Fibroblast of villous mesenchyme (primary cell): ENCODE results near the gene GTF2H4. TPM values are rescaled to one million over a fixed set of nuclear protein-coding genes. Genes with fewer than 3 reads are reported as not detected.

Source experiments
- DNase-seq: peaks from one replicate; pipeline ENCODE4 v3.0.0-alpha.2; 2010; ENCODE audit warnings: low read depth
- H3K4me3 ChIP-seq: 2 replicates; pipeline ENCODE4 v1.5.1; 2011; ENCODE audit warnings: low read depth, mild to moderate bottlenecking, low read length
- total RNA-seq: library from RNA; depleted of rRNA; stranded (reverse); fragments of >200 nt; gene quantifications from 2 replicates; pipeline ENCODE4 v1.2.3, GENCODE V29; 2012
- TF ChIP-seq, protein P1 (sequence below): IDR thresholded peaks from 2 replicates; pipeline ENCODE4 v1.5.1; 2012; ENCODE audit warnings: low read depth, mild to moderate bottlenecking, low read length; ENCODE audit not compliant: insufficient read depth

Gene GTF2H4
- total RNA-seq, 1 donor, result 14.7 TPM

DNA sequence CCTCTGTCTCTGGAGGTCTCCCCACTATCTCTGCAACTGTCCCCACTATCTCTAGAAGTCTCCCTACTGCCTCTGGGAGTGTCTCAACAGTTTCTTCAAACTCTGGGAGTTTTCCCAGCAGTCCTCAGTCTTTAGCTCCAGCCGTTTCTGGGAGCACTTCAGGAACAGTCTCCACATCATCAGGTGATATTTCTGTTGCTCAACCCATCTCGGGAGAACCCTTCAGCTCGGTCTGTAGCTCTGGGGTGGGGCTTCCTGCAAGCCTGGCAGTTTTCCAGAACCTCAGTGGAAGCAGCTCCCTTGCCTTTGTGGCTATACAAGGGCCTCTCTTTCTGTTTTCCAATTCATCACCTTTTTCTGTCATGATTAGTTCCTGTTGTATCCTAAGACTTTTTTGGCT lies 27.0 kb downstream of the GTF2H4 start:
- TF ChIP-seq, protein P1, sequence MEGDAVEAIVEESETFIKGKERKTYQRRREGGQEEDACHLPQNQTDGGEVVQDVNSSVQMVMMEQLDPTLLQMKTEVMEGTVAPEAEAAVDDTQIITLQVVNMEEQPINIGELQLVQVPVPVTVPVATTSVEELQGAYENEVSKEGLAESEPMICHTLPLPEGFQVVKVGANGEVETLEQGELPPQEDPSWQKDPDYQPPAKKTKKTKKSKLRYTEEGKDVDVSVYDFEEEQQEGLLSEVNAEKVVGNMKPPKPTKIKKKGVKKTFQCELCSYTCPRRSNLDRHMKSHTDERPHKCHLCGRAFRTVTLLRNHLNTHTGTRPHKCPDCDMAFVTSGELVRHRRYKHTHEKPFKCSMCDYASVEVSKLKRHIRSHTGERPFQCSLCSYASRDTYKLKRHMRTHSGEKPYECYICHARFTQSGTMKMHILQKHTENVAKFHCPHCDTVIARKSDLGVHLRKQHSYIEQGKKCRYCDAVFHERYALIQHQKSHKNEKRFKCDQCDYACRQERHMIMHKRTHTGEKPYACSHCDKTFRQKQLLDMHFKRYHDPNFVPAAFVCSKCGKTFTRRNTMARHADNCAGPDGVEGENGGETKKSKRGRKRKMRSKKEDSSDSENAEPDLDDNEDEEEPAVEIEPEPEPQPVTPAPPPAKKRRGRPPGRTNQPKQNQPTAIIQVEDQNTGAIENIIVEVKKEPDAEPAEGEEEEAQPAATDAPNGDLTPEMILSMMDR, result no peak
- DNase-seq, result peak; percentile 37
- H3K4me3 ChIP-seq, result no peak overlapping the region

DNA sequence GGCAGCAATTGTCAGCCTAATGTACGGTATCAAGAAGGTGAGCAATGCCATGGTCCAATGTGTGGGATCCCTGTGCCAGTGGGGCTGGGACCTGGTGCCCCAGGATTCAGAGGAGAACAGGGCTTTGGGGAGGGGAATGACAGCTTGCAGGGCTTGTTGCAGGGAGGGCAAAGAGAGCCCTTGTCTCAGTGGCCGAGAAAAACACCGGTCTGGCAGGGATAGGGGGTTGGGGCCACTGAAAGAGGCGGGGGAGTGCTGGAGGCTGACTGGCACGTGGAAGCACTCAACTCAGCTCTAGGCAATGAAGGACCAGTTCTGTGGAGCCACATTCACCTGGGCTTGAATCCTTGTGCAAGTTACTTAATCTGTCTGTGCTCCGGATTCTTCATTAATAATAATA lies 29.3 kb downstream of the GTF2H4 start:
- no peak for DNase-seq
- no peak overlapping the region for H3K4me3 ChIP-seq
- TF ChIP-seq, protein P1, result no peak

DNA sequence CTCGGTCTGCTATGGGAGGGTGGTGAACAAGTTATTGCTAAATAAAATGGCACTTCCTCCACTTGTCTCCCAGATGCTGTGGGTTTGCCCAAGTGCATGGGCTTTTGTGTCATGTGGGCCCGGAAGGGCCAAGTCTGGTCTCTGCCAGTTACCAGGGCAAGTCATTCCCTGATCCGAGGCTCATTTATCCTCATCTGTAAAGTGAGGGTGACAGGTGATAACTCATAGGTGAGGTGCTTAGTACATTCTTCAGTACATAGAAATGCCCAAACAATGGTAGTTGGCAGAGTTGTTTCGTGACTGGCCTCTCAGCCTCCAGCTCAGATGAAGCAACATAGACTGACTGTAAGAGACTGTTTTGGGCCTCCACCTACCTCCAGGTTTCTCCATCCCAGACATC lies 30.7 kb downstream of the GTF2H4 start:
- TF ChIP-seq, protein P1, result no peak
- DNase-seq, result no peak
- H3K4me3 ChIP-seq, result no peak overlapping the region

DNA sequence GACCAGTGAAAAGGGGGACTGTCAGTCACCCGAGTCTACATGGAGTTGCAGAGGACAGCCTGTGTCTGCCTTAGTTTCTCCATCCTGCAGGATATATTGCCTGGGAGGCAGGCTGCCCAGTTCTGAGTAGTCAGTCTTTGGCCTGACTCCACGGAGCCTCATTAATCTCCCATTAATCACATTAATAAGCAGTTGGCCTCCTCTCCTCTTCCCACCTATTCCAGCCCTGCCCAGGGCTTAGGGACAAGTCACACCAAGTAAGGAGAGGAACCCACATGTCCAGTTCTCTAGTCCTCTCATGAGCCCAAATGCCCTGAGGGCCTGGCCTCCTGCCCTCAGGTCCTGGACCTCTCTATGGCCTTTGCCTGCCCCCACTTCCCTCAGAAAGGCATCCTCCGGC lies 31.5 kb downstream of the GTF2H4 start:
- H3K4me3 ChIP-seq, result no peak overlapping the region
- TF ChIP-seq, protein P1, result no peak
- DNase-seq, result no peak

DNA sequence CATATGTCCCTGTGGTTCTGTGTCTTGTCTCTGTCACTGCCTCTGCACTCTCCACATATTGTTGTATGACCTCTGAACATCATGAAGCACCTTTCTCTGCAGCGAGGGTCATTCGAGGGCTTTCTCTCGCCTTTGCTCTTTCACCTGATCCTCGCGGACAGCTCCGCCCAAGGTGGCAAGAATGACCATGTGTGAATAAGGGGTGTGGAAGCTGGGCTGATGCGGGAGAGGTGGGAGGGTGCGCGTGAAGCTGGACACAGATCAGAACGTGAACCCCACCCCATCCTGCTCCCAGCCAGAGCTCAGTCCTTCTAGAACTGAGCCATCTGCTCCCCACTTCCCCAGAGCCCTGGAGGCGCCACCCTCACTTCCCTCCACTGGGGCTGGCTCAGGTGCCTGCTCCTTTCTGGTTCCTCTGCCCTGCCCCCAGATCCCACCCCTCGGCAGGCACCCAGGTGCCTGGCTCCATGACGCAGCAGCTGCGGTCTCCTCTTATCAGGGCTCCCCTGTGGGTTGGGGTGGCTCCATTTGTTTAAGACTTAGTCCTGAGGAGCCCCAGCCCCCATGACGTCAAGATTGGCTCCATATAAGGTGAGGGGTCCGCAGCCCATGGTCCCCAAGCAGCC lies 32.5 kb downstream of the GTF2H4 start, which contains the start of gene MUCL3:
Gene MUCL3, plus strand, starts transcription at position 613 of the 626 bp plus-strand sequence. CDS start 27 bp downstream, outside the sequence.
- TF ChIP-seq, protein P1, result no peak
- H3K4me3 ChIP-seq, result no peak within 1 kb of the TSS
- DNase-seq, result no peak

DNA sequence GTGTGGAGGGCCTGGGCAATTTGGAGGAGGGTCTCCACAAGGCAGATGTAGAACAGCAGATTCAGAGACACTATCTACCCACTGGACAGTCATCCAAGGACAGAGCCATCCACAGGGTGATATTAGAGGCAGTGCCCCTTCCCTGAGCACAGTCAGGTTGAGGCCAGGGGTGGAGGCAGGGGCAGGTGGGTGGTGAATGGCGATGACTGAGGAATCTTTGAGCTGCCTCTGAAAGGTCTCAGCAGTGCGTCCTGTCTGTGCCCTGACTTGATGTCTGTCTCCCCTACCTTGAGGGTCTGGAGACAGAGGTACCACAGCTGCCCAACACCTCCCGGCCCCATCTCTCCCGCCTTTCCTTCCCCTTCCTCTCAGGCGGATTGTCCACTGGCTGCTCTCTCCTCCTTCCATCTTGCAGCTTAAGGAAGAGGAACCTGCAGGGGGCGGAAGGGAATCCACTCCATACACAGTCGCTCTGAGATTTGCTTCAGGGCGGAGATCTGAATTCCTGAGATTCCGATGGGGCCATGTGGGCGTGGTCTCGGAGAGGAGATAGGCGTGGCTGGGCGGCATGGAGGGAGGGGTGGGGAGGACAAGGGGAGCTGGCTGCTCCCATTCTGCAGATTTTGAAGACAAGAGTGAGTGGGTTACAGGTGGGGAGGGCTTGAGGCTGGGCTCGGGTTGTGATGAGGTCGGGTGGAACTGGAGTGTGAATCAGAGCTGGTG lies 34.5 kb downstream of the GTF2H4 start:
- TF ChIP-seq, protein P1, result peak; percentile 74
- no peak overlapping the region for H3K4me3 ChIP-seq
- DNase-seq, result peak; percentile 77
